HCT116 (cell line): ENCODE measurements around the gene KCNN4. TPM values are rescaled to one million over a fixed set of nuclear protein-coding genes. Genes with fewer than 3 reads are reported as not detected.

Experiments used
- ATAC-seq: fragments of 200-7000 bp; cut with Tn5 transposase; 2 replicates; pipeline ENCODE4 v1.9.1; 2020; ENCODE audit warnings: mild to moderate bottlenecking, moderate library complexity
- BruUV-seq: library from RNA; stranded (reverse); fragments of 400-500 nt; replicated peaks from 2 replicates; lab custom pipeline; 2021; lab: Mats Ljungman, UMichigan
- CTCF ChIA-PET: fragments of 300-600 bp; sonication (Branson Sonifier 250); formaldehyde crosslinking; loops from one replicate; lab custom pipeline; 2021; ENCODE audit warnings: antibody characterized with exemption; lab: Charles Lee
- POLR2A ChIA-PET: fragments of 300-600, 350-600 bp; sonication (Branson Sonifier 250); formaldehyde crosslinking; loops from one replicate; lab custom pipeline; 2021; ENCODE audit warnings: antibody characterized with exemption; lab: Charles Lee
- RAD21 ChIA-PET, 2 experiments: fragments of 300-600 bp; sonication (Branson Sonifier 250); formaldehyde crosslinking; loops; one replicate each; lab custom pipeline; 2023; ENCODE audit warnings: low total read pairs in 2 of 2; ENCODE audit not compliant: uncharacterized antibody in 2 of 2, unreplicated experiment in 2 of 2, low non-redundant PET in 1 of 2; lab: Charles Lee
- DNase-seq: peaks from one replicate; pipeline ENCODE4 v3.0.0-alpha.2; 2010; ENCODE audit warnings: low read depth, low spot score
- H2AFZ ChIP-seq: fragments of 200-600 bp; shearing (Covaris generic), sonication (generic); 2 replicates; pipeline ENCODE4 v1.6.1; 2017; ENCODE audit warnings: low read depth, mixed run types, mixed read lengths, antibody characterized with exemption, low read length; ENCODE audit not compliant: poor library complexity, severe bottlenecking
- H3K27ac ChIP-seq: 2 replicates; pipeline ENCODE4 v1.5.1; 2012; ENCODE audit warnings: low read depth, low read length
- H3K27me3 ChIP-seq: fragments of 200-600 bp; sonication (generic); 2 replicates; pipeline ENCODE4 v1.6.1; 2016; ENCODE audit warnings: mixed run types, low read length, mixed read lengths; ENCODE audit not compliant: insufficient read depth
- H3K36me3 ChIP-seq, 2 experiments: fragments of 200-500 bp in 1 of 2; fragments of 200-600 bp in 1 of 2; sonication (Bioruptor generic) in 1 of 2; sonication (generic) in 1 of 2; 2 replicates each; pipeline versions ENCODE4 v1.5.1 to v1.6.1; 2014 to 2016; ENCODE audit warnings: low read length in 2 of 2, inconsistent platforms in 1 of 2, mixed read lengths in 1 of 2, mixed run types in 1 of 2; ENCODE audit not compliant: insufficient read depth in 2 of 2, control insufficient read depth in 1 of 2
- H3K4me1 ChIP-seq, 2 experiments: fragments of 200-600 bp in 1 of 2; sonication (generic) in 1 of 2; 2 replicates each; pipeline versions ENCODE4 v1.5.1 to v1.6.1; 2012 to 2017; ENCODE audit warnings: low read length in 2 of 2, inconsistent platforms in 1 of 2, mild to moderate bottlenecking in 1 of 2, mixed read lengths in 1 of 2, mixed run types in 1 of 2, moderate library complexity in 1 of 2; ENCODE audit not compliant: insufficient read depth in 2 of 2, control insufficient read depth in 1 of 2
- H3K4me2 ChIP-seq: fragments of 200-600 bp; sonication (generic); 2 replicates; pipeline ENCODE4 v1.6.1; 2017; ENCODE audit warnings: mixed run types, low read length, mixed read lengths
- H3K4me3 ChIP-seq, 2 experiments: fragments of 200-600 bp in 1 of 2; sonication (generic) in 1 of 2; replicated peaks in 1 of 2; 2 replicates each; pipeline ENCODE4 v1.5.1; 2011 to 2016; ENCODE audit warnings: low read length in 2 of 2, control low read depth in 1 of 2, low read depth in 1 of 2, mild to moderate bottlenecking in 1 of 2, mixed read lengths in 1 of 2, mixed run types in 1 of 2
- H3K79me2 ChIP-seq: fragments of 200-600 bp; sonication (generic); 2 replicates; pipeline ENCODE4 v1.6.1; 2017; ENCODE audit warnings: mild to moderate bottlenecking, mixed run types, low read length, moderate library complexity, mixed read lengths; ENCODE audit not compliant: insufficient read depth
- H3K9ac ChIP-seq: fragments of 200-600 bp; sonication (generic); 2 replicates; pipeline ENCODE4 v1.6.1; 2016; ENCODE audit warnings: low read length, mixed read lengths
- H3K9me2 ChIP-seq: fragments of 200-600 bp; sonication (generic), shearing (Covaris generic); 2 replicates; pipeline ENCODE4 v1.6.1; 2017; ENCODE audit warnings: mixed run types, mild to moderate bottlenecking, moderate library complexity; ENCODE audit not compliant: insufficient read depth
- H3K9me3 ChIP-seq, 2 experiments: fragments of 200-500 bp in 1 of 2; fragments of 200-600 bp in 1 of 2; sonication (Bioruptor generic) in 1 of 2; sonication (generic) in 1 of 2; 2 replicates each; pipeline ENCODE4 v1.6.1; 2014 to 2017; ENCODE audit warnings: low read length in 2 of 2, mixed read lengths in 2 of 2, inconsistent platforms in 1 of 2, low read depth in 1 of 2, mild to moderate bottlenecking in 1 of 2, mixed run types in 1 of 2, moderate library complexity in 1 of 2; ENCODE audit not compliant: control insufficient read depth in 1 of 2, insufficient read depth in 1 of 2
- H4K20me1 ChIP-seq: fragments of 200-600 bp; sonication (generic), shearing (Covaris generic); 2 replicates; pipeline ENCODE4 v1.6.1; 2017; ENCODE audit warnings: mixed run types, mild to moderate bottlenecking, moderate library complexity; ENCODE audit not compliant: insufficient read depth
- CBX3 ChIP-seq: IDR thresholded peaks from 2 replicates; pipeline ENCODE4 v1.6.1; 2012; ENCODE audit warnings: low read depth
- CTCF ChIP-seq, 3 experiments: fragments of 200-600 bp in 1 of 3; sonication (generic) in 1 of 3; IDR thresholded peaks in 2 of 3; conservative IDR thresholded peaks in 1 of 3; 2 replicates each; pipeline ENCODE4 v1.5.1; 2012 to 2017; ENCODE audit warnings: low read depth in 2 of 3, low read length in 2 of 3, antibody characterized with exemption in 1 of 3, borderline replicate concordance in 1 of 3, control low read depth in 1 of 3, mild to moderate bottlenecking in 1 of 3, mixed read lengths in 1 of 3, mixed run types in 1 of 3, moderate library complexity in 1 of 3; ENCODE audit not compliant: insufficient read depth in 1 of 3
- EGR1 ChIP-seq: IDR thresholded peaks from 2 replicates; pipeline ENCODE4 v1.6.1; 2012; ENCODE audit warnings: low read depth
- ELF1 ChIP-seq: IDR thresholded peaks from 2 replicates; pipeline ENCODE4 v1.6.1; 2012; ENCODE audit warnings: low read depth, borderline replicate concordance
- FOSL1 ChIP-seq: IDR thresholded peaks from 2 replicates; pipeline ENCODE4 v1.6.1; 2012; ENCODE audit warnings: low read depth
- JUND ChIP-seq: IDR thresholded peaks from 2 replicates; pipeline ENCODE4 v1.6.1; 2012
- MAX ChIP-seq: IDR thresholded peaks from 2 replicates; pipeline ENCODE4 v1.6.1; 2012
- SIN3A ChIP-seq: IDR thresholded peaks from 2 replicates; pipeline ENCODE4 v1.6.1; 2012; ENCODE audit warnings: low read depth
- YY1 ChIP-seq: IDR thresholded peaks from 2 replicates; pipeline ENCODE4 v1.6.1; 2011; ENCODE audit warnings: low read length, low read depth, moderate library complexity, mild to moderate bottlenecking; ENCODE audit not compliant: insufficient replicate concordance; ENCODE audit errors: extremely low read depth
- ZFX ChIP-seq: fragments of 450-650 bp; IDR thresholded peaks from 2 replicates; pipeline ENCODE4 v1.6.1; 2017
- ZNF274 ChIP-seq: fragments of 200-500 bp; sonication (Bioruptor generic); IDR thresholded peaks from 2 replicates; pipeline ENCODE4 v1.6.1; 2014; ENCODE audit warnings: mild to moderate bottlenecking, low read depth, low read length, inconsistent platforms
- intact Hi-C: fragments of 100-400 bp; cut with micrococcal nuclease; formaldehyde crosslinking; loops from 2 replicates; pipeline ENCODE4 v1.10.0; 2022
- total RNA-seq: library from RNA; stranded (reverse); gene quantifications from one replicate; pipeline ENCODE4 v1.2.1, GENCODE V29; 2021; ENCODE audit not compliant: unreplicated experiment
- TF ChIP-seq, protein P1 (sequence below): IDR thresholded peaks from 2 replicates; pipeline ENCODE4 v1.6.1; 2012

Gene KCNN4
- total RNA-seq, 1 experiment from 2014 or later = 72.9 TPM

- POLR2A ChIA-PET = no interaction called here
- RAD21 ChIA-PET = no interaction called here
- H3K27me3 ChIP-seq = no peaks in the 10 kb centered on the region
- DNase-seq (no peak), ATAC-seq (no peak)
- CTCF ChIA-PET = no interaction called here
- H3K9me3 ChIP-seq = no peaks in the 10 kb centered on the region
- no peak overlapping the region for H3K4me3 ChIP-seq
- BruUV-seq = no TSS peak
- peaks cover 65% of the 10 kb centered on the region for H3K79me2 ChIP-seq
- no peaks in the 10 kb centered on the region for H3K9me2 ChIP-seq
- no peak overlapping the region; the same call in 1 of the 2 replicates for H3K27ac ChIP-seq
- no peak overlapping the region for H3K4me2 ChIP-seq
- H2AFZ ChIP-seq = no peak overlapping the region
- H3K9ac ChIP-seq = no peak overlapping the region
- H4K20me1 ChIP-seq = no peaks in the 10 kb centered on the region
- peaks cover 36 to 58% of the 10 kb centered on the region in 2 experiments for H3K36me3 ChIP-seq
- intact Hi-C loops = no loop called here
- H3K4me1 ChIP-seq = peaks cover 23 to 30% of the 10 kb centered on the region in 2 experiments
- no peak for TF ChIP-seq ZNF274
- TF ChIP-seq CTCF (IDR thresholded peaks at IDR 0.05 in 2 of 3, conservative IDR thresholded peaks at IDR 0.05 in 1 of 3; ENCODE audit: borderline replicate concordance in 1 of 3, insufficient read depth in 1 of 3, low read depth in 2 of 3, low read length in 2 of 3) = no peak
- TF ChIP-seq YY1 = no peak
Observed at GRCh38 chr19:43773725-43774102, 7.1 kb downstream of the KCNN4 start.

GRCh38 chr19:43769256-43769655 lies 11.5 kb downstream of the KCNN4 start:
- ATAC-seq (no peak), DNase-seq (no peak)
- Histone ChIP-seq H3K9me3 (no peaks in the 10 kb centered on the region), H3K9ac (no peak overlapping the region), H4K20me1 (no peaks in the 10 kb centered on the region), H2AFZ (no peak overlapping the region), H3K79me2 (peaks cover 21% of the 10 kb centered on the region; the same call in 1 of the 2 replicates), H3K27me3 (no peaks in the 10 kb centered on the region), H3K4me3 (no peak overlapping the region), H3K4me2 (no peak overlapping the region), H3K36me3 (peaks cover 36 to 67% of the 10 kb centered on the region in 2 experiments), H3K9me2 (no peaks in the 10 kb centered on the region), H3K4me1 (peaks cover 28 to 44% of the 10 kb centered on the region in 2 experiments), H3K27ac (no peak overlapping the region)
- intact Hi-C loops = no loop called here
- TF ChIP-seq, protein P1, sequence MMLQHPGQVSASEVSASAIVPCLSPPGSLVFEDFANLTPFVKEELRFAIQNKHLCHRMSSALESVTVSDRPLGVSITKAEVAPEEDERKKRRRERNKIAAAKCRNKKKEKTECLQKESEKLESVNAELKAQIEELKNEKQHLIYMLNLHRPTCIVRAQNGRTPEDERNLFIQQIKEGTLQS = no peak
- TF ChIP-seq SIN3A = no peak
- TF ChIP-seq ELF1 = no peak
- no peak for TF ChIP-seq MAX
- TF ChIP-seq CBX3 = no peak
- TF ChIP-seq JUND = no peak
- TF ChIP-seq FOSL1 = no peak
- TF ChIP-seq ZFX = no peak
- no peak for TF ChIP-seq EGR1
- no TSS peak for BruUV-seq
- ChIA-PET POLR2A (no interaction called here), CTCF (interaction anchor here (1.5 to 4.5 kb wide), 3 partner anchors 11 to 16 kb away, joined by 5 to 46 read pairs (median 10); partner anchors contain the start of genes KCNN4 and SMG9), RAD21 (no interaction called here)
